HG03378 (cell line): ENCODE measurements around the gene AHNAK.
"Not testable (repeated sequence)": the region's sequence is repeated elsewhere in the genome, so short reads cannot be mapped to it uniquely, and the experiment has no call there.

Experiments used
- ATAC-seq: cut with Tn5 transposase; IDR thresholded peaks from one replicate; pipeline ENCODE4 v1.9.1; 2021; ENCODE audit warnings: mild to moderate bottlenecking, moderate library complexity; ENCODE audit not compliant: unreplicated experiment

The AHNAK gene

DNA sequence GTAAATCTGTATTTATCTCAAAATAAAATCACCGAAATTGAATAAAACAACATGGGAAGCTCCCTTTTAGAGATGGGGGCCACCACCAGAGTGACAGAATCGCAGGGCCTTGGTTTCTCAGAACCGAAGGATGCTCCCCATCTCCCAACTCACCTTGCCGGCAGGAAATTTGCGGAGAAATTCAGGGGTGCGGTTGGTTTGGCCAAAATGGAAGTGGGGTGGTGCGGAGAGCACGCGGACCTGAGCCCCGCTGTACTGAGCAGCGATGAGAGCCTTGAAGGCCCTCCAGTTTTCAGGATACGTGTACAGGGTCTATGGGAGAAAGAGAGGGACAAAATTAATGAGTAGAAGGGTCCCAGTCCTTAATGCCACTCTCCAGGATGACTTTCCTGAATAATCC is 25.8 kb upstream of the AHNAK start:
- no peak for ATAC-seq

DNA sequence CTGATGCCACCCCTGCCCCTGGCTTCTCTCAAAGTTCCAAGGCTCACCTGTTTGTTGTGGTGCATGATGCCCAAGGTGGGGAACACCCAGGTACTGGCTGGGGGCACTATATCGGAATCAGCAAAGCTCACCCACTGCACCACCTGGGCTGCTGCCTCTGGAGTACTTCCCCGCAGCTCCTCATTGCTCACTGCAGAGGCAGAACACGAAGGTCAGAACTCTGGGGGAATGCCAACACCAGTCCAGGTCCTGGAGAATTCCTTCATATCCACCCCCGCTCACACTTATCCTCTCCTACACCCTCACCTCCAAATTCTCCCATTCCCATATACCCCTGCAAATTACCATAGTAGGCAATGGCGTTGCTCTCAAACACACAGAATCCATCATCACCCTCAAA is 24.9 kb upstream of the AHNAK start:
- ATAC-seq, result not testable (repeated sequence)

DNA sequence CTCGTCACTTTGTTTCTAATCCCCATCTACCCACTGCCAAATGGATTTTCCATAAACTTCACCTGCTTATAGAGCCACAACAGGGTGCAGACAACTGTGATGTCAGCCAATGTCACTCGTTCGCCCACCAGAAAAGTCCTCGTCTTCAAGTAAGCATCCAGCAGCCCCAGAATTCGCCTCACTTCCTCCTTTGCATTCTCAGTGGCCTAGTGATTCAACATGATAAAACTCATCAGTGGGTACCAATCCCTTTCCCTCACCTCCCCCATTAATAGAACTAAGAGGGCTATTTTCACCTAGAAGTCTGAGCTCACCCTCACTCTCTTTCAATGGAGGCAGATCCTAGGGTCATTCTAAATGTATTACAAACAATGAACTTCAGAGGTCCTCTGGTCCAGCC is 24.3 kb upstream of the AHNAK start:
- not testable (repeated sequence) for ATAC-seq

GRCh38 chr11:62569611-62570010 is 23.0 kb upstream of the AHNAK start:
- no peak for ATAC-seq

GRCh38 chr11:62567018-62567633 is 20.5 kb upstream of the AHNAK start:
- no peak for ATAC-seq

DNA sequence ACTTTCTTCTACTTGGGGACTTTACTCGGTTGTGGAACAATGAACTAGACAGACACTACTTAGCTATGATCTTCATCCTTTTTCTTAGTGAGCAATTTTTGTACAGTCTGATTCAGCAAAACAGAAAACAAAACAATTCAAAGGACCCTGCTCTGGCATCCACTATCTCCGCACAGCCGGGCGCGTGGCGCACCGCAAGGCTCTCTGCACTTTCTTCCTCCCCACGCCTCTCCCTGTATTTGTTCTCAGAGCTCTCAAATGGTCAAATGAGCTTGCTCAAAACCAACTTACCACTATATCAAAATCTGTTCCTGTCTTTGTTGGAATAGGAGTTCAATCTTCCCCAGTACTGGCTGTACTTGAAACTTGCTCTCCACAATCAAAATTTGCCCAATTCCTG is 19.6 kb upstream of the AHNAK start:
- no peak for ATAC-seq

DNA sequence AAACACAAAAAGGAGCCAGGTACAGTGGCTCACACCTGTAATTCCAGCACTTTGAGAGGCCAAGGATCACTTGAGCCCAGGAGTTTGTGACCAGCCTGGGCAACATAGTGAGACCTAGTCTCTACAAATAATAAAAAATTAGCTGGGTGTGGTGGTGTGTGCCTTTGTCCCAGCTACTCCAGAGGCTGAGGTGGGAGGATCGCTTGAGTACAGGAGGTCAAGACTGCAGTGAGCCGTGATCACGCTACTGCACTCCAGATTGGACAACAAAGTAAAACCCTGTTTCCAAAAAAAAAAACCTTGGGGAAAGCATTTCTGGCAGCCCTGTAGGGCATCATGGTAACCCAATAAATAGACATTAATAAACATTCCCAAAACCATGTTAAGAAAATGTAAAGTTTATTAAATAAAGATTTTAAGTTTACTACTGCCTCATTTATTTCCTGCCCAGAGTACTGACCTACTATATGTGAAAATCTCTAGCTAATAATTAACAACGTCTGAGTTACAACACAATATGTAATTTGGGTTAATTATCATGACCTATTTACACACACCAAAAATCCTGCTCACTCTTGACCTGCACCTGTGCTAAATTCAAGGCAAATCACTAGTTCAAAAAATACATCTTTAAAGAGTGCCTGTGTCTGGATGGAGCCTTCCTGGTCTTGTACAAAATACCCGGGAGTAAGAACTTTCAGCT is 18.6 kb upstream of the AHNAK start:
- ATAC-seq, result no peak

GRCh38 chr11:62561677-62562230 is 15.1 kb upstream of the AHNAK start:
- ATAC-seq, result not testable (repeated sequence)

- ATAC-seq, result no peak
Observed at GRCh38 chr11:62560566-62561103, 14.0 kb upstream of the AHNAK start.

DNA sequence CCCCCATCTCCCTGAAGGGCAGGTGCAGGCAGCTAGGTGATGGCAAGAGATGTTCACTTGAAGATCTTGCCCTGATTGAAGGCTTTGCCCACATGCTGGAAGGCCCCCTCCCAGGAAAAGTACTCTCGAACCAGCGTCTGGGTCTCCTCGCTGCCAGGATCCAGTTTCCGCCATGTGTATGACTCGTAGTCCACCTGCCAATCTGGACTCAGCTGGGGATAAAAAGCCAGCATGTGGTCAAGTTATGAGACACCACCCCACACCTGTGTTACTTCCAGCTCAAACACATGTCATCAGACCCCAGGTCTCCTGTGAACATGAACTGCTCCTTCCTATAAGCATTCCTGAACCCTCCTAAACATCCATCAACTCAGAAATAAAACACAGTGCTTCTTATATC is 13.0 kb upstream of the AHNAK start:
- ATAC-seq, result not testable (repeated sequence)

DNA sequence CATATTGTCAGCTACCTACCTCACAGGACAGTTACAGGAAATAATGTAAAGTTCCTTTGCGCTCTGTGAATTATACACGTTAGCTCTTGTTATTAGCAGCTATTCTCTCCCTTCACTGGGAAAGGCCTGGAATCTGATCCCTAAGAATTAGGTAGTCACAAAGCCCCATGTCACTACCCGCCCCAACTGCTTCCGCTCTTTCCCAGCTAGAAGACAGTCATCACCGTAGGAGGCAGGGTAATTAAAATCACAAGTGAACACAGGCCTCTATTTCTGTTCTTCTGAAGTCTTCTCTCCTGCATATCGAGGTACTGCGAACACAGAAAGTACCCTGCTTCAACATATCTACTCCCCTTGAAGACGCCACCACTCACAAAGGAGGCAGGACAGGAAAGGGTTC is 12.6 kb upstream of the AHNAK start:
- no peak for ATAC-seq

- ATAC-seq, result no peak
Observed at GRCh38 chr11:62558669-62559068, 12.1 kb upstream of the AHNAK start.

GRCh38 chr11:62556875-62557631 is 10.4 kb upstream of the AHNAK start:
- peak; percentile 25 for ATAC-seq

- ATAC-seq, result peak; percentile 32
Observed at GRCh38 chr11:62556108-62556874, 9.7 kb upstream of the AHNAK start.

DNA sequence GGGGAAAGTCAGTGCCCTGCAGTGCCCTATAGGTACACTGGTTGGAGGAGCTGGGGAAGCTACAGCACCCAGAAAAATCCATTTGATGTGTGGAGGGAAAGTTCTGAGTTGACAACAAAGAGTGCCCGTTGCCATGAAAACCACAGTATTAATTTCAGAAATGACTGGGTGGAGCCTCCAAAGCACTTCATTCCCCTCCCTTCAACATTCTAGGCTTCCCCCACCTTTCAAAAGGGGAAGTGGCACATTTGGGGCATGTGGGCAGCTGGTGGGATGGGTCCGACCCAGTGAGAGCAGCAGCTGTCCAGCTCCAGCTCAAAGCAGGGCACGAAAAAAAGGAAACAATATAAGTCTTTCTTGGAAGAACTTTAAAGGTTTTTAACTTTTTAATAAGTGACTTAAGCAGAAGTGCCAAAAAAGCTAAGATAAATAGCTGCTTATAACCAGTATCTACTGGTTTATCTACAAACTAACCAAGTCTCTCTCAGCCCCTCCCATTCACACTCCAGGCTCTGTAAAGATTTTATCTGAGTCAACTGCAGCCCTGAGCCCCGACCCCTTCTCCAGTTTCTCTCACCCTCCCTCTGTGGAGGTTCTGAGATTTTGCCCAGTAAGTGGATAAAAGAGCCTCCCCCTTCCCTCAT is 9.0 kb upstream of the AHNAK start:
- ATAC-seq, result peak; percentile 34

DNA sequence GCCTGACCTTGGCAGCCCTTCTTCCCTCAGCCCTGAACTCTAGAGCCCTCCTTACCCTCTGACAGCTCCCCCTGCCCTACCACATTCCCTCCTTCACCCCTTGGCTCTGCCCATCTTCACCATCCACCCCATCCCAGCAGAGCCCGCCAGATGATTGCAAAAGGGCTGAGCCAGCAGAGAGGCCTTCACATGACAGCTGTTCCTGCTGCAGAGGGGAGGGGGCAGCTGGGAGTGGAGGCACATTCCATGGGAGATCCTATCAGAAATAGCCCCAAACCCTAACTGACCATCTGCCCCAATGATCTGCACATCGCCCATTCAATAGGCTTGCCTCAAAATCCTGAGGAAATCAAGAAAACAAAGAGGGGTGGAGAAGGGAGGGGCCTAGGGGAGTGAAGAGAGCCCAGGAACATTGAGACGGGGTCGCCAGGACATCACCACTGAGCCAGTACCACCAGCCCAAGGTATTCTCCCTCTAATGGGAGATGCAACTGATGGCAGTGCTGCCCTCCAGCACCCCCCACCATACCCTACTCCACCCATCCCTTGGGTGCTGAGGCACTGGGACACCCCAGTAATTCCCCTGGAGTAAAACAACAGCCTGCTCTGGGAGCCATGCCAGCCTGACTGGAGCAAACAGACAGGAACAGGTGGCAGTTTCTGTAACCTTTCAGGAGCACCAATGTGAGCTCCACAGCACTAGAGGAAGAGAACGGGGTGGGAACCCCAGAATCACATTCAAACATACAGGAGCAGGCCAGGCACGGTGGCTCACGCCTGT is 8.0 kb upstream of the AHNAK start:
- ATAC-seq, result no peak

DNA sequence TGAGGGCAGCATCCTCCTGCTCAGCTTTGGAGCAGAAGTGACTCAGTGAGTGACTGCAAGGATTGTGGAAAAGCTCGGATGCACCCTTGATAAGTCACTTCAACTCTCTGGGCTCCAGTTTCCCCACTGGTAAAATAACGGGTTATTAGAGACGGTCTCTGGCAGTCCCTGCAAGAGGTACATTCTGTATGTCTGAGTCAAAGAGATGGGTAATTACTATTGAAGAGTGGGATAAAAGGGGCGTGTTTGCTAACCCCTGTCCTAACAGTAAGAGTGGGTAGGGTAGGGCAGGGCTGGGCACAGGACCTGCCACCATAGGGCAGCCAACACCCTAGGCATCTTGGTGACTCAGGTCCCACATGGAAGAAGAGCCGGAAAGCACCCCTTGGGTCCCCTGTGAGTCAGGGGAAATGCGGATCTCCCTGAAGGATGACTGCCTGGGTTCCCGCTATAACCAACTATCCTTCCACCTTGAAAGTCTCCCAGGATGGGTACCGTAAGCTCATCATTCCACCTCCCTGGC is 7.3 kb upstream of the AHNAK start:
- ATAC-seq, result no peak

DNA sequence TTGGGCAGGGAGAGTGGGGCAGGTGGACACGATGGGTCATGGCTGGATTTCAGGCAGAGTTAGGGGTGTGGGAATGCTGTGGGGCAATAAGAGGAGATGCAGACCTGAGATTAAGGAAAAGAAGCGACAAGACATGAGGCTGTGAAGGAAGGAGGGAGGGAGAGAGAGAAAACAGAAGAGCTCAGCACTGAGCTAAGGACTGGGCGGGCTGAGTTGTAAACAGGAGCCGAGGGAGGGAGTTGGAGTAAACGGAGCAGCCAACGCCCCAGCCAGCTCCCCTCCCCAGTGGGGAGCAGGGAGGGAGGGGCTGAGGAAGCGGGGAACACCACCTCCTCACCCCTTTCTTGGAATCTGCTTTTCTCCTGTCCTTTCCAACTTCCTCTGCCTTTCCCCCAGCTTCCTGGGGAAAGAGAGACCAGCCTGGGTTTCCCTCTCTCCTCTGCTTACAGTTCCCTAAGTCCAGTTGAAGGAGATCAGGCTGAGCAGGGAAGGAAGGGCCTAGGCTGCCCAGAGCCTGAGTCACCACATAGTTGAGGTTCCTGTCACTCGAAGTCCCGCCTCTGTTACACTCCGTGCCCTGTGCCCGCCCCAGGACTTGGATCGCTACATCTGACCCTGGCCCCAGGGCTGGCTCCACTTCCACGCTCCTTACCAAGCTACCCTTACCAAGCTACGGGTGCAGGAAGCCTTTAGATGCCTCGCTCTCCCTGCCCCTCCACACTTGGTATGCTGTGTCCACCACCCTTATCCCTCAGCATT is 6.7 kb upstream of the AHNAK start:
- no peak for ATAC-seq
